Fibroblast of skin of left biceps (primary cell): ENCODE measurements around the gene ADCY9.
"Not testable (repeated sequence)": the region's sequence is repeated elsewhere in the genome, so short reads cannot be mapped to it uniquely, and the experiment has no call there.

Source experiments
- DNase-seq, 2 experiments: peaks; one replicate each; pipeline ENCODE4 v3.0.0-alpha.2; 2013; ENCODE audit warnings: low read depth in 2 of 2

Gene ADCY9

DNA sequence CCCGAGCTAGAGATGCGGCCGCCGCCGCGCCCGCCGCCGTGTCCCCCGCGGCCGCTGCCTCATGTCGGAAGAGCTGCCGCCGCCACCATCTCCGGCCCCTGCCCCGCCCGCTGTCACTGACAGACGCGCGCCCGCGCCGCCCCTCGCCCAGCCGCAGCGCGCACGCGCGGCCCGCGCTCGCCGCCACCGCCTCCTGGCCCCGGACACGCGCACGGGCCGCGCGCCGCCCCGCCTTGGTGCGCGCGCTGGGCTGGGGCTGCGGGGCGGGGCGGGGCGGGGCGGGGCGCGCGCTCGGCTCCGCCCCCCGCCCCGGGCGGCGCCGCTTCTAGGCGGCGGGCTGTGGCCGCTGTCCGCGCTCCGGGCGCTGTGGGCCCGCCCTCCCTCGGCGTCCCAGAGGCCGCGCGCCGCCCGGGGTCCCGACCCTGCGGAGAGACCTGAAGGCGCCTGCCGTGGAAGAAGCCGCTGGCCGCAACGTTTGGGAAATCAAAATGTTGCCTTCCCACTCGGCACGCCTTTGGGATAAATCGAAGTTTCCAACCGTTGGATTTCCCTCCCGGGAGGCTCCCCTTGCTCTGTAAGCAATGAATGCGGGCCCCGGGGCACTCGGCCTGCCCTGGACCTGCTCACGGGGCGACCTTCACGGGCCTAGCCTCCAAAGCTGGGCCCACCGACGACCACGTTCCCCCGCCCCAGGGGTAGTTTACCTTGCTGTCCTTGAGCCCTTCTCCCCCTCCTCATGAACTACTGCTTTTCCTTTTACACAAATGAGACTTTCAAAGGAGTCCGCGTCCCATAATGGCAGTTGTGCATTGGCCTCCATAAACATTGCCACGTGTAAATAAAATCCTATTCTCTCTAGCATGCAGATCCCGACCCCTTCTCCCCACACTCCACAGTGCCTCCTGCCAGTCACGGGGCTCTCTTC lies at the start of gene ADCY9:
TSS of gene ADCY9 (minus strand) at position 118 of the 925 bp plus-strand sequence. CDS start 1,000 bp downstream, outside the sequence.
- peak; percentile 44 to 50 for DNase-seq

DNA sequence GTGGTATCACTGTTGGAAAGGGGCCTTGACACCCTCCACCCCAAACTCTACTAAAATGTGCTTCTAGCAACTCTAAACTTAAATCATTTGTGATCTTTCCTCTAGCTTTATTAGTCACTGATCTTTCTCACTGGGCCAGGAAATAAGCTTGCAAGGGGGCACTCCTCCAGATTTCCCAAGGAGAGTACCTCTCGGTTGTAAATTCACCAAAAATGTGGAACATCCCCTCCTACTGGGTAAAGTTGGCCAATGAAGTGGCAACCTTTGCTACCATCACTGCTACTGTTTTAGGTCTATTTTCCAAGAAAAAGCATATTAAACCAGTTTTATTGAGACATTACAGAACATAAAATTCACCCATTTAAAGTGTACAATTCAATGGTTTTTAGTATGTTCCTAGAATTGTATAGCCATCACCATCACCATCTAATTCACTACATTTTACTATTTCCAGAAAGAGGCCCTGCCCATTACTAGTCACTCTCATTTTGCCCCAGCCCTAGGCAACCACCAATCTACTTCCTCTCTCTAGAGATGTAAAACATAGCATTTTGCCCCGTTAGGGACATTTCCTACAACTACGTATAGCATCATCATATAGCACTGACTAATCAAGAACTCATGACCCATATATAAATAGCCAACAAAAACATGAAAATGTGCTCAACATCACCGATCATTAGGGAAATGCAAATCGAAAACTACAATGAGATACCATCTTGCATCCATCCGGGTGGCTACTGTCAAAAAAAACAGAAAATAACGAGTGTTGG lies 44.6 kb upstream of the ADCY9 start:
- DNase-seq = no peak

DNA sequence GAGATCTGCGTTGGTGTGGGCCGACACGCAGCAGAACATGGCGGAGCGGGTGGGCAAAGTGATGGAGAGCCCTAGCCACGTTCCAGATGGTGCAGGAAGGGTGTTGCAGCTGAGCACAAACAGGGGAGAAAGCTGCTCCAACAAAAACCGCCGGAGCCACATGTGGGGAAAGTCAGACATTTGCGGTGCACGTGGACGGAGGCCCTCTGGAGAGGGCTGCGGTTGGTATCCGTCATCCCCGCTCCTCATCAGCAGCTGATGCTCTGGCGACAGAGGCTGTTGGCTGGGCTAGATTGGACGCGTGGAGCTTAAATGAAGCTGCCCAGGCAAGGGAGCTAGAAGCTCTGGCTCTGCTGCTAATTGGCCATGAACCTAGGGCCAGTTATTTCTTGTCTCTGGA lies 43.5 kb upstream of the ADCY9 start:
- no peak for DNase-seq

DNA sequence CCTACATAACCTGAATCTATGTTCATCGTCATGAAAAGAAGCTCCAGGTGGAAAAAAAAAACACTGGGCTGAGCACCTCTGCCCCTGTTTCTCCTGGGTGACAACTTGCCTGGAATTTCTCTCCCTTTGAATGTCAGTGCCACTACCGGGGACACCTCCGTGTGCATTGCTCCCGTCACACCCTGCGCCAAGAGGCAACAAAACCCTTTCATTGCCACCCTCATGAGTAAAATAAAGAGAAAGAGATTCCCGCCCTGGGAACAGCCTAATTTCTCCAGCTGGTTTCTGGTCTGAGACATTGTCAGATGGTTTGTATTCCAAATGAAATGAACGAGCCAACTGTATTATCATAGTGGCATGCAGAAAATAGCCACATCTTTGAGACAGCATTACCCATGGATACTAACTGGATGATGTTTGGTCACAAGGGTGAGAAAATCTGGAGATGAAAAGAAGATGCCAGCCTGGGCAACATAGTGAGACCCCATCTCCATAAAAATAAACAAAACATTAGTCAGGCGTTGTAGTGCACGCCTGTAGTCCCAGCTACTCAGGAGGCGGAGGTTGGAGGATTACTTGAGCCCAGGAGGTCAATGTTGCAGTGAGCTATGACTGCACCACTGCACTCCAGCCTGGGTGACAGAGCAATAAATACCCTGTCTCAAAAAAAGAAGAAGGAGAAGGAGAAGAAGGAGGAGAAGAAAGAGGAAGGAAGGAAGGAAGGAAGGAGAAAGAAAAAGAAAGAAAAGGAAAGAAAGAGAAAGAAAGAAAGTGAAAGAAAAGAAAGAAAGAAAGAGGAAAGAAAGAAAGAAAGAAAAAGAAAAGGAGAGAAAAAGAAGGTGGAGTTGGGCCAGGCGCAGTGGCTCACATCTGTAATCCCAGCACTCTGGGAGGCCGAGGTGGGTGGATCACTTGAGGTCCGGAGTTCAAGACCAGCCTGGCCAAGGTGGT lies 42.2 kb upstream of the ADCY9 start:
- no peak for DNase-seq

DNA sequence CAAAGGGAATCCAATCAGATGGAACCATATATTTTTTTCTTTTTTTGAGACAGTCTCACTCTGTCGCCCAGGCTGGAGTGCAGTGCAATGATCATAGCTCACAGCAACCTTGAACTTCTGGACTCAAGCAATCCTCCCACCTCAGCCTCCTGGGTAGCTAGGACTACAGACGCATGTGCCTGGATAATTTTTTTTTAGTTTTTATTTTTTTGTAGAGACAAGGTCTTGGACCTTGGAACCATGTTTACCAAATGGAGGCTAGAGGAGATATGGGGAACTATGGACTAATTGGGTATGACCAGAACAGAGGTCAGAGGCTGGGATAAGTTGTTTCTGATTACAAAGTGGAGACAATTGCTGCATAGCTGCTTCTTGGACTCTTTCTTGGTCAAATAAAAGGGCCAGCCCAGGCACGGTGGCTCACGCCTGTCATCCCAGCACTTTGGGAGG lies 41.2 kb upstream of the ADCY9 start:
- DNase-seq = no peak

DNA sequence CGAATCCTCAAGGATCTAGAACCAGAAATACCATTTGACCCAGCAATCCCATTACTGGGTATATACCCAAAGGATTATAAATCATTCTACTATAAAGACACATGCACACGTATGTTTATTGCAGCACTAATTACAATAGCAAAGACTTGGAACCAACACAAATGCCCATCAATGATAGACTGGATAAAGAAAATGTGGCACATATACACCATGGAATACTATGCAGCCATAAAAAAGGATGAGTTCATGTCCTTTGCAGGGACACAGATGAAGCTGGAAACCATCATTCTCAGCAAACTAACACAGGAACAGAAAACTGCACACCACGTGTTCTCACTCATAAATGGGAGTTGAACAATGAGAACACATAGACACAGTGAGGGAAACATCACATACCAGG lies 40.3 kb upstream of the ADCY9 start:
- DNase-seq = not testable (repeated sequence)

DNA sequence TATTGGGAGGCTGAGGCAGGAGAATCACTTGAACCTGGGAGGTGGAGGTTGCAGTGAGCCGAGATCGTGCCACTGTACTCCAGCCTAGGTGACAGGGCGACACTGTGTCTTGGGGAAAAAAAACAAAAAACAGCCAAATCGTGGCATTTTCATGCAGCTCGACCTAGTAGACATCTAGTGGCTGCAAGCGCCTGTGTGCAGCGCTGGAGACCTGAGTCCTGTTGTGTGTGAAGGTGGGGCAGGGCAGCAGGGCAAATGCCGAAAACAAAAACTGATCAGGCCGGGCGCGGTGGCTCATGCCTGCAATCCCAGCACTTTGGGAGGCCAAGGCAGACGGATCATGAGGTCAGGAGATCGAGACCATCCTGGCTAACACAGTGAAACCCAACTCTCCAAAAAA lies 37.1 kb upstream of the ADCY9 start:
- not testable (repeated sequence) for DNase-seq

DNA sequence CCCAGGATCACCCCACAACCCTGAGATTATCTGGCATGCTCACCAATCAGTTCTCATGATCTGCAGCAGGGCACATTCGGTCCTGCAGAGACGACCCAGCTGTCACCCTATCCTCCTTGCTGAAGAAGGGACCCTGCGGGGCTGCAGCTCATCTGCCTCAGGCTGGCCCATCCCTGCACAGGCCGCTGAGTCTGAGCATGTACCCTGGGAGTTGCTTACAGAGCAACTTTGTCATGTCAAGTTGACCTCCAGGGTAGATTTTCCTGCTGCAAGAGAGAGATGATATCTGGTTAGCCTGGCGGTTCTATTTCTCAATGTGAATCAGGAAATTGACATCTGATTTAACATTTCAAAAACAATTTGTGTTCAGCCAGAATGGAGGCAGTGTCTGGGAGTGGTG lies 36.0 kb upstream of the ADCY9 start:
- no peak for DNase-seq

DNA sequence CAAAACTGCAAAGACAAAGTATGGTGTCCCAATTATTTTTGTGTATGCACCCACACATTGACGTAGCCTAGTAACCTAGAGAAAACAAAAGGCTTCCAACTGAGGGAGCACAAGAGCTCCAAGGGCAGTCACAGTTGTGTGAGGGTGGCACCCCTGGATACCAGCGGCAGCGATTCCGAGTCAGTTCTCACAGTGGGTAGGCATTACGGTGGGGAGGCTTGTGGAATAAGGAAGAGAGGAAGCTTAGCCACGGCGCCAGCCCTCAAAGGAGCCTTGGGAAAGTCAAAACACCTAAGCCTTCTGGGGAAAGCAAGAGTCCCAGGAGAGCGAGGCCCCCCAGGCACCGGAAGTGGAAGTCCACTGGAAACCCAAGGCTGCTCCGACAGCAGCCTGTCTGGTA lies 31.0 kb upstream of the ADCY9 start:
- no peak for DNase-seq

DNA sequence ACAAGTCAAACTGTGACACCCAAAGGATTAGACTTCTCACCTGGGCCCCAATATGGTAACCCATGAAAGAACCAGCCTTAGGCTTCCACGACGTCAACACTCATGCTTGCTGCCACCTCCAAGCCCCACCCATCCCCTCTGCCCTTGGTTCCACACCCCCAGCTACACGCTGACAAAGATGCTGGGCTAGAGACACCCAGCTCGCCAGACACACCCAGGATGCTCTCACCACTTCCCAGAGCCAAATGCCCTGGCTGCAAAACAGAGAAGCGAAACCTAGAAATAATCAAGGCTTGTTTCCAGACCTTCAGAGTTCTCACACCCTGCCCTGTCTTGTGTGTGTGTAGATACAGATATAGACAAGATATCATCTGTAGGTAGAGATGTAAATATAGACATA lies 26.0 kb upstream of the ADCY9 start:
- DNase-seq = no peak

DNA sequence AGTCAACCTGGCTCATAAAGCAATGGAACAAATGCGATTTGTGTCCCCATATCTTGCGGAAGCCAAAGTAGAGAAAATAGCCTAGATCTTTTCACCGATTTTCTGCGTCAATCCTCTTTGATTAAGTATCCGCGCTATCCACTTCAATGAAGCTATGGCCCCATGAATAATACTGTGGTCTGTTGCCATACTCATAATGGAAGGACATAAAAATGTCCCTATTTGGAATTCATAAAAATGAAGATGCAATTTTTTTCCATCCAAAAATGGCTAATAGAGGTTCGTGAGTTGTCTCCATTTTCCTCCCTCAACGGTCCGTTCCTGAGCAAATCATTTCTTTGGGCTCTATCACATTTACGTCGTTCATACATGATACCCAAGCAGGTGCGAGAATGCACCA lies 25.4 kb upstream of the ADCY9 start:
- no peak for DNase-seq

DNA sequence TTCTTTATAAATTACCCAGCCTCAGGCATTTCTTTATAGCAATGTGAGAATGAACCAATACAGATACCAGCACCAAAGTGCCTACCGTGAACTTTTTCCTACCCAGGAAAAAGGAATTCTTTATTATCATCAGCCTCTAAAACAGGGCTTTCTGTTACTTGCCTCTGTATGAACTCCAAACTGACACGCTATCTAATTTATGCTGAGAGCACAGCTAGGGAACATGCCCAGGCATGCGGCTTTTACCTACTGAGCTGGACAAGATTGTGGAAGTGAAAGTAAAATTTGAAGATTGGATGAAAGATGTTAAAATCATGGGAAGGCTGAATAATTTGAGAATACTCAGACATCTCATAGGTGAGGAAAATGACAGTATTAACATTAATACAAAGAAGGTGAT lies 24.4 kb upstream of the ADCY9 start:
- no peak for DNase-seq

DNA sequence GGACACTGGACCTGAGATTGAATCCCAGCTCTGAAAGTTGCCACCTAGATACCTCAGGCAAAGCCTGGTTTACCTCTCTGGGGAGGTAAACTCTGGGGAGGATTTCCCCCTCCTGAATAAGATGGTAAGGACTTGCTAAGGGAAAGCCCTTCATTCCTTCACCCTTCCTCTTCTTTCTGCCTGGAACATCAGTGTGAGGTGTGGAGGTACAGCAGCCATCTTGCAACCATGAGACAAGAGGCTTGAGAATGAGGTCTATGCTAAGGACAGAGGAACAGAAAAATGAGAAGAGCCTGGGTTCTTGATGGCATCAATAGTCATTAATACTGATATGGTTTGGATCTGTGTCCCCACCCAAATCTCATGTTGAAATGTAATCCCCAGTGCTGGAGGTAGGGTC lies 23.7 kb upstream of the ADCY9 start:
- DNase-seq = no peak

DNA sequence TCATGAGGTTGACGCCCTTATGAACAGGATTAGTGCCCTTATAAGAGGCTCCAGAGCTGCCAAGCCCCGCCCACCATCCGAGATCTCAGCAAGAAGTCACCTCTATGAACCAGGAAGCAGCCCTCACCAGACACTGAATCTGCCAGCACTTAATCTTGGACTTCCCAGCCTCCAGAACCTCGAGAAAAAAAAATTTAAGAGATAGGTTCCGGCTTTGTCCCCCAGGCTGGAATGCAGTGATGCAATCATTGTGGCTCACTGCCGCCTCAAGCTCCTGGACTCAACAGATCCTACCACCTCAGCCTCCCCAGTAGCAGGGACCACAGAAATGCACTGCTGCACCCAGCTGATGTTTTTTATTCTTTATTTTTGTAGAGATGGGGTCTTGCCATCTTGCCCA lies 22.5 kb upstream of the ADCY9 start:
- DNase-seq = no peak

DNA sequence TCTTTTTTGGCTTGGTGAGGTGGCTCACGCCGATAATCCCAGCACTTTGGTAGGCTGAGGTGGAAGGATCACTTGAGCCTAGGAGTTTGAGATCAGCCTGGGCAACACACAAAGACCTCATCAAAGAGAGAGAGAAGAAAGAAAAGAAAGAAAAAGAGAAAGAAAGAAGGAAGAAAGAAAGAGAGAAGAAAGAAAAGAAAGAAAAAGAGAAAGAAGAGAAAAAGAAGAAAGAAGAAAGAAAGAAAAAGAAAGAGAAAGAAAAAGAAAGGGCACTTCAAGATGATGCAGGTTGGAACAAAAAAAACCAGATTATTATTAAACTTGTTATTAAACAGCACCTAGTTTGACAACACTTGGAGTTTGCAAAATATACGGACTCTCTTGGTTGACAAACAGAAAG lies 21.2 kb upstream of the ADCY9 start:
- DNase-seq = no peak

DNA sequence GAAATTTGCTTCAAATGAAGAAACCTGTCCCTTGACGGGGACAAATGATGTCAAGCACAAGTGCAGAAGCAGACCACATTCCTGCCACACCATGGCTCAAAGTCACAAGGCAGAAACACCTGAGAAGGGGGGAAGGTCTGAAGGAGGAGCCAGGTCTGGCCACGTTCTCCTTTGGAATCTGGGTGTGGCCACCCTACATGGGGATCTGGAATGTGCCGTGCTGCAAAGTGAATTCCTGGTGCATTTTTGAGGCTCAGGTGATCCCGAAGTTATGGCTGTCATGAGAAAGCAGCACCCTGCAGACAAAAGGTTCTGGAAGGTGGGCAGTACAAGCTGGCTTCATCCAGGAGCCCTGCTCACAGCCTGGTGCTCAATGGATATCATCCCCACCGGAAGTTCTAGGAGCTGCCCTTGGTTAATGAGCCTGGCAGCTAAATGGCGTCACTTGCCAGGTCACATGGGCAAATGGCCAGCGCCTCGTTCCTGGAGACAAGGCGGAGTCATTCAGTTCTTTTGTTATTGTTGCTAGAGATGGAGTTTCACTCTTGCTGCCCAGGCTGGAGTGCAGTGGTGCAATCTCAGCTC lies 20.1 kb upstream of the ADCY9 start:
- DNase-seq = no peak

DNA sequence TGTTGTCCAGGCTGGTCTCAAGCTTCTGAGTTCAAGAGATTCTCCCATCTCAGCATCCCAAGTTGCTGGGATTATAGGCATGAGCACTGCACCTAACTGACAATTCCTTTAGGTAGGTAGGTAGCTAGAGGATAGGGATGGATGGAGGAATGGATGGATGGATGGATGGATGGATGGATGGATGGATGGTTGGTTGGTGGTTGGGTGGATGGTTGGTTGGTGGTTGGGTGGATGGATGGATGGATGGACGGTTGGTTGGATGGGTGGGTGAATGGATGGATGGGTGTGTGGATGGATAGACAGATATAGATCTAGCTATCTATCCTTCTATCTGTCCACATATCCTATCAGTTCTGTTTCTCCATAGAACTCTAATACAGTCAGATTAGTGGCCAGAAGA lies 19.3 kb upstream of the ADCY9 start:
- DNase-seq = no peak

DNA sequence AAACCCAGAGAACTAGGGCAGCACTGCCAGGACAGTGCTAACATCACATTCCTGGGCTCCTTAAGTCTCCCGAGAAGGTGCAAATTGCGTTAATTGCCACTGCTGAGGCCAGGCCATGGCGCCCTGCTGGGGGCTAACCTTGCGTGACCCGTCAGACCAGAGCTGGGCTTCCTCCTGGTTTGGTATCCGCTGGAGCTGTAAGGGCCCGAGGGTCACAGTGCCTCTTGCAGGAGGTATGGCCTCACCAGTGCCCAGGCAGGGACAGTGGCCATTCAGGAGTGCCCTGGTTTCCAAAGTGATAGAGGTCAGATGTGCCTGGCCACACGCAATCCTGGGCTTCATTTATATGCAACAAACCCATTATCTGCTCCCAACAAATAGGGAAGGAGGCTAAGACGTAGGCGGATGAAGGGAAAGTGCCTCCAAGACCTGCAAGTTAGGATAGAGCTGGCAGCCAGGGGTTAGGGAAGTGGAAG lies 17.7 kb upstream of the ADCY9 start:
- no peak for DNase-seq

DNA sequence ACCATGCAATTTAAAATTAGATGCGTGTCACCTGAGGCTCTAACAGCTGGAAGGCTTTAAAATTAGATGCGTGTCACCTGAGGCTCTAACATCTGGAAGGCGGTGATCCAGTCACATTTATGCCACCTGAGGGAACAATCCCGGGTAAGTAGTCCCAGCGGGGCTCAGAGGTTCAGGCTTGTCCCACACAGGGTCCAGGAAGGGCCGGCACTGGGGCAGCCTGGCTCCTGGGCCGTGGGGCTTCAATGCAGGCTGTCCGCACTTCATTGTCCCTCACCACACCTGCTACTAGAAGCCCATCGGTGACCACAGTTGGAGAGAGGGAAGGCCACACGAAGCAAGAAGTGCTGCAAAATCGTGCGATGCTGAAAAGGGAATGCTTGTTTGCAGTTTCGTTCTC lies 15.4 kb upstream of the ADCY9 start:
- no peak for DNase-seq

DNA sequence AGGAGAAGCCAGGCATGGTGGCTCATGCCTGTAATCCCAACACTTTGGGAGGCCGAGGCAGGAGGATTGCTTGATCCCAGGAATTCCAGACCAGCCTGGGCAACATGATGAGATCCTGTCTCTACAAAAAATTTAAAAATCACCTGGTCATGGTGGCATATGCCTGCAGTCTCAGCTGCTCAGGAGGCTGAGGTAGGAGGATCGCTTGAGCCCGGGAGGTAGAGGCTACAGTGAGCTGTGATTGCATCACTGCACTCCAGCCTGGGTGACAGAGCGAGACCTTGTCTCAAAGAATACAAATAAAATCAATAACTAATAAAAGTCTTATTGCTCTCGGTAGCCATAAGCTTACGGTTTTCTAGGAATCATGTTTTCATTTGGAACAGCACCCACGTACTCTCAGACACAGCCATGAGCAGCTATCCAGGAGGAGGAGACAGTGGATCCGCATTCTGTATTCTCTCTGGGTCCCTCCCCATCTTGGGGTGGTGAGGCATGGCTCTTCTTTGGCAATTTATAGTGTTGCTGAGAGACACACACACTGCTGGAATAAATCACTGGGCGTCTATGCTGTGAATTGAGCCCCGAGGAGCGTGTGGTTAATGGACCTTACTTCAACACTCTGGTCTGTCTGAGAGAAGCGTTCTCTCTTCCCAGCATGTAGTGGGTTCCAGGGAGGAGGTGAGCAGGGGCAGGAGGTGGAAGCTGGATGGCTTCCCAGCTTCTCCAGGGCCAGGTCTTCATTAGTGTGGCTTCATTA lies 8.5 kb upstream of the ADCY9 start:
- no peak for DNase-seq
